IMR-90 (cell line): ENCODE measurements around the gene CHST1.

Experiments used
- CTCF ChIP-seq: conservative IDR thresholded peaks from 2 replicates; pipeline ENCODE4 v1.5.1; 2012; ENCODE audit warnings: mild to moderate bottlenecking, low read depth, low read length, improper control_type of control experiment
- RAD21 ChIP-seq: IDR thresholded peaks from 2 replicates; pipeline ENCODE4 v1.6.1; 2012; ENCODE audit warnings: low read length, improper control_type of control experiment

DNA sequence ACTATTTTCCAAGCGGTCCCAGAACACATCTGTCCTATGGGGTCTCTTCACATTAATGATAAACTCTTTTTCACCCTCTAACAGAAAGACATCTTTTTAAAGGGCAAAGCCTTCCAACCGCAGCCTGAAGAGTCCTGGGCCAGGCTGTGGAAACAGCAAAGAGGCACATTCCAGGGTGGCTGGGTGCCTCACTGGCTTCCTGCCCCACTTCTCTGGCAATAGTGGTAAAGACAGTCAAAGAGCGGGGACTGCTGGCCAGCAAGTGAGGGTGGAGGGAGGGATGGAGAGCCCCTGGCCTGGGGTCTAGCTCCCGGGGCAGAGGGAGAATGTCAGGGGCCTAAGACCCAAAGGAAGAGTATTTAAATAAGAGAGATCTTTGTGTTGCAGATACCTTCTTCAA, 10.2 kb upstream of the CHST1 start:
- TF ChIP-seq CTCF: no peak
- TF ChIP-seq RAD21: no peak
